Ramos (cell line): Measurements from ENCODE around the gene CD52.

Experiments
- in situ Hi-C: fragments of 300-500 bp; cut with MboI; formaldehyde crosslinking; loops from one replicate; pipeline ENCODE4 v1.14.3; 2022; ENCODE audit warnings: low sequenced_read_pairs; ENCODE audit not compliant: unreplicated experiment

CD52 gene, protein sequence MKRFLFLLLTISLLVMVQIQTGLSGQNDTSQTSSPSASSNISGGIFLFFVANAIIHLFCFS

DNA sequence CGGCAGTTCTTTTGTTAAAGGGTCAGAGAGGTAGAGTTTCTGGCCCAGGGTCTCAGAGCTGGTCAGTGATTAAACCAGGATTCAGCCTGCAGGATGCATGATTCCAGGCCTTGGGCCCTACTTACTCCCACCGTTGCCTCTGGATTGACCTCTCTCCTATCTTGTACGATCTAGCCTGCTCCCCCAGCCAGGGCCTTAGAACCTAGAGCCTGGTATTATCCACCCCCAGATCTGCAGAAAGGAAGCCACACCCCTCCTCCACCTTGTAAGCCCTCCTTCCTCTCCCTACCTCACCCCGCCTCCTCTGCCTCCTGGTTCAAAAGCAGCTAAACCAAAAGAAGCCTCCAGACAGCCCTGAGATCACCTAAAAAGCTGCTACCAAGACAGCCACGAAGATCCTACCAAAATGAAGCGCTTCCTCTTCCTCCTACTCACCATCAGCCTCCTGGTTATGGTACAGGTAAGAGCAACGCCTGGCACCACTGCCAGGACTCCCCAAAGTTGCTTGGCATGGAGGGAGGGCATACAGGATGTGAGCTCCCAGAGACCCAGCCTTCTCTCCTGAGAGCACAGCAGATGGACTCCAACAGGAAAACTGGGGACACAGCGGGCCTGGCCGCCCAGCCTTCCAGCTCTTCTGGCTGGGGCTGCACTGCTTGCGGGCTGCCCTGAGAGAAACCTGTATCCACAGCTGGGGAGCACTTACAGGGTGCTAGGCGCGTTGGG, at the start of gene CD52:
Gene CD52 (plus strand): TSS at position 347 of the 726 bp plus-strand sequence. CDS start 60 bp downstream, at position 407.
- in situ Hi-C loops = no loop called here

DNA sequence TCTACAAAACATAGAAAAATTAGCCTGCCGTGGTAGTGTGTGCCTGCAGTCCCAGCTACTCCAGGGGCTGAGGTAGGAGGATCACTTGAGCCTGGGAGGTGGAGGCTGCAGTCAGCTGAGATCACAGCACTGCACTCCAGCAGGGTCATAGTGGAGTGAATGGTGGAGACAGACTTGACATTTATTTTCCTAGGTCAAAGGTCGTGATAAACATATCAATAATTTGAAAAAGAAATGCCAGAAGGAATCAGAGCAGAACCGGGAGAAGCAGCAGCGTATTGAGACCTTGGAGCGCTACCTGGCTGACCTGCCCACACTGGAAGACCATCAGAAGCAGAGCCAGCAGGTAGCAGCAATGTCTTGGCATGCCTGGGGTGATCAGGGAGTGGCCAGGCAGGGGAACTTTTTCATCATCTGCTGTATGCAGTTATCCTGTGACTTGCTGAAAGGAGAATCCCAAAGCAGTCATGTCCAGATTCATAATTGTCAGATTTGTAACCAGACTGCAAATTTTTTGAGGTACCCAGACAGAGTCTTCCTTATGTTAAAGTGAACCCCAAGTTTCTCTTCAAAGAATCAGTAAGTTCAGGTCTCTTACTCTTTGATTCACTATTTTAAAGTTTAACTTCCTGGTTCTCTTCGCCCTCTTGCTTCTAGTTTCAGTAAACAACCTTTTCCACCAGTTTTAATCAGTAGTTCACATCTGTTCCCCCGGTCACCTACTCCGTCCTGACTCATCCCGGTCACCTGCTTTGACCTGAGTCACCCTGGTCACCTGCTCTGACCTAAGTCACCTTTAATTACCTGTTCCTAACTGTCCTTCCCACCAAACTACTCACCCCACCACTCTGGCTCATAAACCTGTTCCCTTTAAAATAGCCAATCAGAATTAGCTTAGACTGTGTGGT, 49.2 kb upstream of the CD52 start:
- in situ Hi-C loops = no loop called here

DNA sequence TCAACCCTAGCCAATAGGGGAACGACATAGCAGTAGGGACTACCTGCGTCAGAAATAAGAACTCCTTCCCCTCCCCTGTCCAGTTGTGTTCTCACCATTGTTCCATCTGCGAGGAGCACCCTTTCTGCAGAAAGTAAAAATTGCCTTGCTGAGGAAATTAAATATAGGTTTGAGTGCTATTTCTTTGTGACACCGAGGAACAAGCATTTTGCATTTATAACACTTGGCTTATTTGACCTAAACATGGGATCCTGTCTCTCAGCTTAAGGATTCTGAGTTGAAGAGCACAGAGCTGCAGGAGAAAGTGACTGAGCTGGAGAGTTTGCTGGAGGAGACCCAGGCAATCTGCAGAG, 48.6 kb upstream of the CD52 start:
- in situ Hi-C loops = no loop called here

DNA sequence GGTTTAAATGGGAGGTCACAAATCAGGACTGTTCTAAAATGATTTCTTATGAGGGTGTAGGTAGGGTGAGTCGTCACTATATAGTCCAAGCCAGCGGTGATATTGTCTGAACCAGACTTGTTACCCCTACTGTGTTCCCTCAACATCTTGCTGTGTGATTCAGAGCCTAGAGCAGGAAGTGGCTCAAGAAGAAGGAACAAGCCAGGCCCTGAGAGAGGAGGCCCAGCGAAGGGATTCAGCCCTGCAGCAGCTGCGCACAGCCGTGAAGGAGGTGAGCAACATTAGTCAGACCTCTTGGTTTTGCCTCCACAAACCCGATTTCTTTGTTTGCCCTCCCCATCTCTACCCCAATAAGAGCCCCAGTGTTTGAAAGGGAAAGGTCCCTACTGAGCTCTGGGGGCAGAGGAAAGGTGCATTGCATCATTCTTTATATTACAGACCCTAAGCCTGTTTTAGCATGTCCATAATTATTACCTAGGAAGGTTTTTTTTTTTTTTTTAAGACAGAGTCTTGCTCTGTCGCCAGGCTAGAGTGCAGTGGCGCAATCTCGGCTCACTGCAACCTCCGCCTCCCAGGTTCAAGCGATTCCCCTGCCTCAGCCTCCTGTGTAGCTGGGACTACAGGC, 42.8 kb upstream of the CD52 start:
- in situ Hi-C loops = no loop called here

DNA sequence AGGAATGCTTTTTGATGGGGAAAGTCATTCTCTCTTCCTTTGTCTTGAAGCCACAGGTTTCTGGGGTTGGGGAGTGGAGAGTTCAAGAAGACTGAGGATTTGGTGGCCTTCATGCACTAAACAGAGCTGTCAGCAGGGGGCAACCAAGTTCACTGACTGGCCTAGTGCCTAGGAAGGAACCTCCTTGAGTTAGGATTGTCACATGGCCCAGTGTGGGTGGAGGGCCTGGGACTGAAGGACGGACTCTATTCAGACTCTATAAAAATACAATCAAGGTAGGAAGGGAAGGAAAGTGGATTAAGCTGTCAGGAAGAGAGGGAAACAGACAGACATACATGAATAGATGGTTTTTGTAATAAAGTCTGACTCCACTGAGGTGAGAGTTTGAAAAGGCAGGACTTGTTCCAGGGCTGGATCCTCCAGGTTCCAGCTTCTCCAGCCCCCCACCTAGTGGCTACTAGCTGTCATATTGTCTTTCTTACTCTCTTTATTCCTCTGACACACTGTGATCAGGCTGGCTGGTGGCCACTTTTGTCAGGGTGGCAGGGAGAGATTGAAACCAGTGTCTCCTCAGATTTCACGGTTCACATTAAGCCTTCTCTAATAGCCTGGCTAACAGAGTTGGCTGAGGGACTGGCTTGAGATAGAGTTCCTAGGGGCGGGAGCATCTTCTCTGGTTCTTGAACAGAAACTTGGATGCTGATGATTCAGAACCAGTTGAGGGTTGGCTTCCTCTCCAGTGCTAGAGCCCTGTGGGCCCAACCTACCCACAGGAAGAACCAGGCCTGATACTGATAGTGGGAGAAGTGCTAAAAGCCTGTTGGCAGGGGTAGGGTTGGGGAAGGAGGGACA, 42.0 kb upstream of the CD52 start:
- in situ Hi-C loops = no loop called here

DNA sequence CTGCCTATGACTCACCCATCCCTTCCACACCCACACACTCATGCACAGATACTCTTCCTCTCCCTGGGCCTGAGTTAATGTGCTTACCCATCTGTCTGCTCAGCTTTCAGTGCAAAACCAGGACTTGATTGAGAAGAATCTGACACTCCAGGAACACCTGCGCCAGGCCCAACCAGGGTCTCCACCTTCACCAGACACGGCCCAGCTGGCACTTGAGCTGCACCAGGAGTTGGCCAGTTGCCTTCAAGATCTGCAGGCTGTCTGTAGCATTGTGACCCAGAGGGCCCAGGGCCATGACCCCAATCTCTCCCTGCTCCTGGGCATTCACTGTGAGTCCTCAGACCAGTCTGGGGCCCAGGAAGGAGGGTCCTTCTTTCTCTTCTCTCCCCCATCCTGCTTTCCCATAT, 41.3 kb upstream of the CD52 start:
- in situ Hi-C loops = no loop called here

DNA sequence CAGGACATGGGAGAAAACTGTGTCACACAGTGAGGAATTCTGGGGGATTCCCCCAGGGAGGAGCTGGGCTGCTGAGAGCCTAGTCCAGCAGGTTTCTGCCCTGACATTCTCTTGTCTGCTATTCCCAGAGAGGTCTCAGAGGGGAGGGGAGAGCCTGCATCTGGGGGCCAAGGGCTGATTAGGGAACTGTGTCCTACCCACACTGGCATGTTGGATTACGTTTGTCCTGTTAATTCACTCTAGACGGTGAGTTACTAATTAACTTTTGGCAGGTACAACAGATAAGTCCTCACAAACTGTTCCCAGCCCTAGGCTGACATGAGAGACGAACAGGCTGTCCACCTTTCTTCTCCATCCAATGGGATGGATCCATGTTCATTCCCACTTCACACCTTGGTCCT, 40.5 kb upstream of the CD52 start:
- in situ Hi-C loops = no loop called here

DNA sequence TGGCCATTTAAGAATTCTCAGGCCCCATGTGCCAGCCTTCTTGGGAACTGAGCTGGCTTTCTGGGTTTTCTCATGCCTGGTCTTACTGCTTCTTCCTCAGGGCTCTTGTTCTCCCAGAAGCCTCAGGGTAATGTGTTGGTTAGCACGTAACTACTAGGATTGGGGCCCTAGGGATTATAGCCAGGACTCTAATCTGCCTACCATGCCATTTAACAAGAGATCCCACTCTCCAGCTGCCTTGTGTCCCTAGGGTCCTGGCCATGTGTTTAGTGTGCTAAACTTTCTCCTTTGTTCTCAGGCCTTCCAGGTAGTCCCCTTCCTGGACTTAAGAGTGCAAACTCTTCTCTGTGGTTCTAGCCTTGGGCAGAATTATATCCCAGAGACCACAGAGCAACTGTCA, 40.0 kb upstream of the CD52 start:
- in situ Hi-C loops = no loop called here

DNA sequence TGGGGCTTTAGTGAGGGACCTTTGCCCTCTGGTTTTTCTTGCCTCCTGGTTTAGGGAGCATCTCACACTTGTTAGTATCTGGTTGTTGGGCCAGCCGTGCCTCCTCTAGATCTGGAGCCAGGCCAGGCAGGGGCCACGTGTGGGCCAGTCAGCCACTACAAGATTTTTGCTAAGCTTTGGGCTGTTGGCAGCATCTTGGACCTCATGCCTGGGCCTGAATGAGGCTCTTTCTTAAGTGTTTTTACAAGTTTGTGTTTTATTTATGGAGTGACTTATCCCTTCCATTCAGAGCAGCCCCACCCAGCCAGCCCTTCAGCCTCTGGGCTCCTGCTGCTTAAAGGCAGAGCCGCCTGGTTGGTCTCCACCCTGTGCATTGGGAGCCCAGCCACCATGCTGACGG, 39.5 kb upstream of the CD52 start:
- in situ Hi-C loops = no loop called here

DNA sequence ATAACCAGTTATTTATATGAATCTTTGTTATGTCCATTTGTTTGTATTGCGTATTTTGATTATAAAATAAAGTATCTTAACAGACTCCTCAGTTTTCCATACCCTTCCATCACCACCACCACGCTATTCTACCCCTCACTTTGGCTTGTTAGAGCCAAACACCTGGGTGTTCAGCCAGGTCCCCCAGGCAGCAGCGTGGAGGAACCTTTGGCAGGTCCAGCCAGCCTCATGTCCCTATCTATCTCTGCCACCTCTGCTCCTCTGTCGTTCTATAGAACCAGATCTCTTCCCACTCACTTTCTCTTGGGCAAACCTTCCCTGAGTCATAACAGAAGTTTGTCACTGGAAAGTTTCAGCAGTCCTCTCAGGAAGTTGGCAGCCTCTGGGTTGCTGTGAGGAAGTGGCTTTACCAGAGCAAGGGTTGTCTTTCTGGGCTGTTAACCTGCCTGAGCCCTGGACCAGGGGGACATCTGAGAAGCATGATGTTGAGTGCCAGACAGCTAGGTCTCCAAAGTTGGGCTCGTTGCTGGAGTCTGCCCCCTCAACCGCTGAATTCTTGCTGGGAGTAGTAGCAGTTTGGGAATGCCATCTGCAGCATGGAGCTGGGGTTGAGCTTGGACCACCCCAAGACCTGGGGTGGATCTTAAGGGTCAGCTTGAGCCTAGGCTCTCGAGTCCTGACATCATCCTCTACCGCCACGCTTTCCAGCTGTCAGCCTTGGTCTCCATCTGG, 38.9 kb upstream of the CD52 start:
- in situ Hi-C loops = no loop called here

DNA sequence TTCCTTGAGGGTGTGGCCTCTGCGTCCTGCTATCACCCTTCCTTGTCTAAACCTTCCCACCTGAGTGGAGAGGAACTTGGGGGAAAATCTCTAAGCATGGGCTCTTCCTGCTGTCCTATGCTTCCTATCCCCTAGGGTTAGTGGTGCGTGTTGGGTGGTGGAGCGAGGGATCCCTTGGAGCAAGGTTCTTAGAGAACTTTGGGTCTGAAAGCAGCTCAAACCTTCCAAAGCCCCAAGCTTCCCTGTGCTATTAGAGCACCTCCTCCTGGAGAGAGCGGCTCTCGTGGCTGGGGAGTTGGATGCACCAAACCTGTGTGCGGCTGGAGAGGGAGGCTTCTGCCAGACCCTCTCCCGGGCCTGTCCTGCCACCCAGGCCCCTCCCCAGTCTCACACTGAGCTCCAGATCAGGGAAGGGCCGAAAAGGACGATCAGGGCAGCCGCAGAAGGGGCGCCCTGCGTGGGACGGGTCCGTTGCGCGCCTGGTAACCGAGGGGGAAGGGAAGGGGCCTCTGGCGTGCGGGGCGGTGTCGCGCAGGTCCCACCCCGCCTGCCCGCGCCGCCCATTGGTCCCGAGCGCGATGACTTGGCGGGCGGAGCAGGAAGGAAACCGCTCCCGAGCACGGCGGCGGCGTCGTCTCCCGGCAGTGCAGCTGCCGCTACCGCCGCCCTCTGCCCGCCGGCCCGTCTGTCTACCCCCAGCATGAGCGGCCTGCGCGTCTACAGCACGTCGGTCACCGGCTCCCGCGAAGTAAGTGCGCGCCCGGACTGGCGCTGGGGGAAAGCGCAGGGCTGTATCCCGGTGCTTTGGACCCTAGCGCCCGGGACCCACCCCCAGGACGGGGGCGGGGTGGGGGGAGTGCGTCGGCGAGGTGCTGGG, 38.1 kb upstream of the CD52 start, which contains the start of gene SH3BGRL3:
Gene SH3BGRL3 (plus strand): TSS at position 631 of the 877 bp plus-strand sequence. CDS start 70 bp downstream, at position 701.
- in situ Hi-C loops = loop anchor here (5.0 kb wide), 1 partner anchor 83 kb away; no protein-coding TSS in a partner anchor

DNA sequence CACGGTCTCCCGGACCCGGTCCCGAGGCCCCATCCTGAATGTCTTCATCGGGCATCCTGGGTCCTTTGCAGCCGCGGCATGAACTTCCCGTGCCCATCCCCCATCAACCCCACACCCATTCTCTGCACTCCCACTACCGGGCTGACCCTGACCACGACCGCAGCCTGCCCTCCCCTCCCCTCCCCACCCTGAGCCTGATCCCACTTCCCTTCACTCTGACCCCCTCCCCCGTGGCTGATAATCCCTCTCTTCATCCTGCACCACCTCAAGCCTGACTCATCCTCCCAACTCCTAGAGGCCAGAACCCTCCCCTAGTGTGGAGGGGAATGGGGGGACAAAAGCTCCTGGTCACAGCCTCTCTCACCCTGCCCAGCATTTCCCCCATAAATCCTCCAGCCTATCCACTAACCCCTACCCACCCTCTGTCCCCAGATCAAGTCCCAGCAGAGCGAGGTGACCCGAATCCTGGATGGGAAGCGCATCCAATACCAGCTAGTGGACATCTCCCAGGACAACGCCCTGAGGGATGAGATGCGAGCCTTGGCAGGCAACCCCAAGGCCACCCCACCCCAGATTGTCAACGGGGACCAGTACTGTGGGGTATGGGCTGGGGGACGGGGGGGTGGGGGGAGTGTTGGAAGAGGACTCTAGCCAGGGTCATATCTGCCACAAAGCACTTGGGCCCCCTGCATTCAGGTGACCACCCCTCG, 37.3 kb upstream of the CD52 start:
- in situ Hi-C loops = loop anchor here (5.0 kb wide), 1 partner anchor 82 kb away; no protein-coding TSS in a partner anchor

DNA sequence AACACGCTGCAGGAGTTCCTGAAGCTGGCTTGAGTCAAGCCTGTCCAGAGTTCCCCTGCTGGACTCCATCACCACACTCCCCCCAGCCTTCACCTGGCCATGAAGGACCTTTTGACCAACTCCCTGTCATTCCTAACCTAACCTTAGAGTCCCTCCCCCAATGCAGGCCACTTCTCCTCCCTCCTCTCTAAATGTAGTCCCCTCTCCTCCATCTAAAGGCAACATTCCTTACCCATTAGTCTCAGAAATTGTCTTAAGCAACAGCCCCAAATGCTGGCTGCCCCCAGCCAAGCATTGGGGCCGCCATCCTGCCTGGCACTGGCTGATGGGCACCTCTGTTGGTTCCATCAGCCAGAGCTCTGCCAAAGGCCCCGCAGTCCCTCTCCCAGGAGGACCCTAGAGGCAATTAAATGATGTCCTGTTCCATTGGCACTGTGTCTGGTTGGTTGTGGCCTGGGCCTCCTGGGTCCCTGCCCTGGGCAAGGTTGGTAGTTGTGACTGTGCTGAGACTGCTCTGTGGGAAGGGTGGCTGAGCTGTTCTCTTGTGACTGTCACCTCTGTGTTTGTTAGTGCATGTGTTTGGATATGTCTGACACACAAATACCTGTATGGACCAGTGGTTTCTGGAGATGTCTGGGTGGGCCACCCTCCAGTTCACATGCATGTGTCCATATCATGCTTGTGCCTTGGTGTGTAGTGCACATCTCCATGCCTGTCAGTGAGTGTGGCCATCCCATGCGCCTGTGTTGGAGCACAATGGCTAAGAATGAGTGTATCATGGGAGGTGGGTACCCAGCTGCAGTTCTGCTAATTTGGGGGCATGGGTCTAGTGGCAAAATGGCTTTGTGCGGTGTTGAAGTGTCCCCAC, 36.4 kb upstream of the CD52 start:
- in situ Hi-C loops = loop anchor here (5.0 kb wide), 1 partner anchor 81 kb away; no protein-coding TSS in a partner anchor

DNA sequence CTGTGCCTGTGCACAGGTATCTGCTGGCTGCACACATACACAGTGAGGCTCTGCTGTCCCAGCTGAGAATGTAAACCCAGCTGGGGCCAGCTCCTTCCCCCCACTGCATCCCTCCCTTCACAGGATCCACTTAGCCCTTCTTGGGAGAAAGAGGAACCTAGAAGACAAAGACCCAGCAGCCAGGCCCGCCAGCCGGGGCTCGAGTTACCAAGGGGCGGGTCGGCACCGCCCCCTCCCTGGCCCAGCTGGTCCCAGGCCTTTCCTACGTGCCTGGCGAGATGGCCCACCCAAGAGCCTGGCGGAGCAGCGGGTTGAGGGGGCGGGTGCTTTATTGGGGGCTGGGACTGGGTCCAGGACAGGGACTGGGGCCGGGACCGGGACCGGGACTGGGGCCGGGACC, 35.8 kb upstream of the CD52 start:
- in situ Hi-C loops = loop anchor here (5.0 kb wide), 1 partner anchor 80 kb away; no protein-coding TSS in a partner anchor

DNA sequence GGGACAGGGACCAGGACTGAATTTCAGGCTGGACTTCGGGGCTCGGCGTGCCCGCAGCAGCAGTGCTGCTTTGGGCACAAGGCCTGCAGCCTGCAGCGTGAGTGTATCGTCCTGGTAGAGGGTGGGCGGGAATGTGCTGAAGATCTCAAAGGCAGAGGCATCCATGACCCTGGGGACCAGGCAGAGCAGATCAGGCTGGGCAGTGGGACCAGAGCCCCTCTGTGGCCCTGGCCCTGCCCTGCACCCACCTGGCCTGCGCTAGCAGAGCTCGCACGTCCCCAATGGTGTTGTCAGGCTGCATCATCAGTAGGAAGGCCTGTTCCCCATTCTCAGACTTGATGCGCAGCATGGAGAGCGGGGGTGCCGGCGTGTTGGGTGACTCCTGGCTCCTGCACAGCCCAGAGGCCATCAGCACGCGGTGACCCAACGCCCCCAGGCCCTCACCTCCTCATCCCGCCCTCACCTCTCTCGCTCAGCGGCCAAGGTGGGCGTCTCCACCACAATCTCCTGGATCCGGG, 35.3 kb upstream of the CD52 start:
- in situ Hi-C loops = loop anchor here (5.0 kb wide), 1 partner anchor 80 kb away; no protein-coding TSS in a partner anchor

DNA sequence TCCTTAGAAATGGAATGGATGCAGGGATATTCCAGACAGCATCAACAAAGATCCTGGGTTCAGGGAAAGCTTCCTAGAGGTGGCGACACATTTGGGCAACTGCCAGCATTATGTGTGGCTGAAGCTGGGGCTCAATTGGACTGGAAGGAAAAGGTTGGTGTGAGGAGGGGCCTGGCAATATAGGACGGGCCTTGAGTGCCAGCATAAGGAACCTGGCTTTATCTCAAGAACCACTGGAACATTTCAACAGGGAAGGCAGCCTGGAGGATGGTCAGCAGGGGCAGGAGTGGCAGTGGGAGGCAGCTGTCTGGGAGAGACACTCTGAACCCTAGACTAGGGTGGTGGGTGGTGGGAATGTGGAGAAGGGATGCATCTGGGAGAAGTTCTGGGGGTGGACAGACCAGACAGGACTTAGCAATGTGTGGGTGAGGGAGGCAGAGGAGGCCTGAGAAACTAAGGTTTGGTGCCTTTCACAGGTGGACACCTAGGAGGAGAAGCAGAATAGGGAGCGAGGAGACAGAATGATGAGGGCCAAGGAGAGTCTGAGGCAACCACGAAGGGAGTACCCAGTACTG, 34.4 kb upstream of the CD52 start:
- in situ Hi-C loops = loop anchor here (5.0 kb wide), 1 partner anchor 79 kb away; no protein-coding TSS in a partner anchor
